GM12878 (cell line): ENCODE results near the gene KIF5A. TPM values are rescaled to one million over a fixed set of nuclear protein-coding genes. Genes with fewer than 3 reads are reported as not detected.

Experiments used
- BCL11A ChIP-seq: IDR thresholded peaks from 2 replicates; pipeline ENCODE4 v1.6.1; 2011; ENCODE audit warnings: low read depth, low read length
- CBFB ChIP-seq: IDR thresholded peaks from 2 replicates; pipeline ENCODE4 v1.6.1; 2016; ENCODE audit warnings: antibody characterized with exemption, low read depth
- DPF2 ChIP-seq: fragments of 450-650 bp; IDR thresholded peaks from 2 replicates; pipeline ENCODE4 v1.6.1; 2017; ENCODE audit warnings: mild to moderate bottlenecking
- FOXK2 ChIP-seq: fragments of 450-650 bp; IDR thresholded peaks from 2 replicates; pipeline ENCODE4 v1.6.1; 2017; ENCODE audit warnings: mild to moderate bottlenecking, moderate library complexity
- GABPA ChIP-seq: IDR thresholded peaks from 2 replicates; pipeline ENCODE4 v1.6.1; 2014; ENCODE audit warnings: antibody characterized with exemption, low read depth, mild to moderate bottlenecking, inconsistent platforms
- GATAD2B ChIP-seq: fragments of 450-650 bp; conservative IDR thresholded peaks from 2 replicates; pipeline ENCODE4 v1.6.1; 2017; ENCODE audit warnings: low read depth, mild to moderate bottlenecking, moderate library complexity
- IKZF2 ChIP-seq, 2 experiments: fragments of 450-650 bp; IDR thresholded peaks; 2 replicates each; pipeline ENCODE4 v1.6.1; 2017; ENCODE audit warnings: mild to moderate bottlenecking in 2 of 2, moderate library complexity in 2 of 2
- IRF3 ChIP-seq: fragments of 450-650 bp; IDR thresholded peaks from 2 replicates; pipeline ENCODE4 v1.6.1; 2014; ENCODE audit warnings: mild to moderate bottlenecking
- NFYA ChIP-seq: IDR thresholded peaks from 2 replicates; pipeline ENCODE4 v1.6.1; 2011; ENCODE audit warnings: low read depth, mild to moderate bottlenecking, low read length, improper control_type of control experiment, borderline replicate concordance
- NRF1 ChIP-seq: conservative IDR thresholded peaks from 2 replicates; pipeline ENCODE4 v1.6.1; 2011; ENCODE audit warnings: mild to moderate bottlenecking, low read depth, low read length, improper control_type of control experiment
- PKNOX1 ChIP-seq: fragments of 450-650 bp; IDR thresholded peaks from 2 replicates; pipeline ENCODE4 v1.6.1; 2016; ENCODE audit warnings: mild to moderate bottlenecking
- PRDM15 ChIP-seq: fragments of 450-650 bp; formaldehyde crosslinking; IDR thresholded peaks from 2 replicates; pipeline ENCODE4 v1.4.0; 2020; ENCODE audit warnings: mild to moderate bottlenecking, moderate library complexity
- RAD51 ChIP-seq: fragments of 450-650 bp; IDR thresholded peaks from 2 replicates; pipeline ENCODE4 v1.6.1; 2016; ENCODE audit warnings: moderate library complexity, mild to moderate bottlenecking, inconsistent platforms
- RBBP5 ChIP-seq: fragments of 200-600 bp; sonication (generic); conservative IDR thresholded peaks from 2 replicates; pipeline ENCODE4 v1.6.1; 2016
- STAT1 ChIP-seq: fragments of 450-650 bp; conservative IDR thresholded peaks from 2 replicates; pipeline ENCODE4 v1.6.1; 2014; ENCODE audit warnings: antibody characterized with exemption, mild to moderate bottlenecking
- ZBTB4 ChIP-seq: fragments of 450-650 bp; formaldehyde crosslinking; IDR thresholded peaks from 2 replicates; pipeline ENCODE4 v1.4.0; 2022; ENCODE audit warnings: mild to moderate bottlenecking, moderate library complexity
- ZBTB40 ChIP-seq: fragments of 450-650 bp; IDR thresholded peaks from 2 replicates; pipeline ENCODE4 v1.6.1; 2016; ENCODE audit warnings: mild to moderate bottlenecking, moderate library complexity, borderline replicate concordance
- polyA plus RNA-seq, 11 experiments: library from polyadenylated mRNA; depleted of rRNA in 4 of 11; unstranded in 6 of 11; stranded (reverse) in 5 of 11; fragments of >200 nt; fragmentation: Nextera tagmentation in 4 of 11; fragmentation: Illumina TruSeq in 1 of 11; extraction: Ambion mirVana in 4 of 11; extraction: Trizol in 1 of 11; gene quantifications; 1 replicate in 1 of 11; 2 replicates in 10 of 11; pipeline versions ENCODE4 v1.2.1 to v1.2.3, GENCODE V29; 2011 to 2016; ENCODE audit warnings: inconsistent platforms in 2 of 11, missing spikeins in 2 of 11, low read depth in 1 of 11
- total RNA-seq, 4 experiments: library from RNA; depleted of rRNA in 3 of 4; stranded (reverse); fragments of >200 nt in 3 of 4; fragmentation: Illumina TruSeq in 1 of 4; extraction: Trizol in 1 of 4; gene quantifications; 2 replicates each; pipeline versions ENCODE4 v1.2.1 to v1.2.3, GENCODE V29; 2013 to 2021

KIF5A gene
- total and polyA plus RNA-seq, 10 of the 15 experiments (the other 5 are each of a cell fraction or from before 2014, with no cell fraction given): 0.35 to 2.9 (median 0.97) TPM

- TF ChIP-seq GABPA (no peak), PRDM15 (CRISPR knock-in tag) (no peak), DPF2 (no peak), NFYA (no peak), IRF3 (peak; percentile 78), ZBTB40 (no peak), NRF1 (no peak), GATAD2B (no peak), BCL11A (0 out of 2 replicates have a peak, but pooled peaks have one; percentile 10), STAT1 (peak; percentile 49; the same call in 1 of the 2 replicates), CBFB (peak; percentile 95), FOXK2 (no peak), PKNOX1 (peak; percentile 95), IKZF2 (IDR thresholded peaks at IDR 0.05) (no peak), RAD51 (peak; percentile 48; the same call in 1 of the 2 replicates), ZBTB4 (CRISPR knock-in tag) (no peak), RBBP5 (no peak)
Measured at GRCh38 chr12:57520053-57520818, 29.6 kb upstream of the KIF5A start, which contains the start of gene DDIT3 (continued).
